NCI-H146 treated with DMSO at 0.1 percent for 48 hours (cell line): ENCODE measurements around the gene CDS2.
A peak's percentile ranks its signal among the peaks of the same experiment; 100 is the strongest.

ENCODE experiments used
- DNase-seq: peaks from one replicate; lab custom pipeline; 2025; ENCODE audit not compliant: unreplicated experiment; lab: John Stamatoyannopoulos, UW

CDS2 gene

DNA sequence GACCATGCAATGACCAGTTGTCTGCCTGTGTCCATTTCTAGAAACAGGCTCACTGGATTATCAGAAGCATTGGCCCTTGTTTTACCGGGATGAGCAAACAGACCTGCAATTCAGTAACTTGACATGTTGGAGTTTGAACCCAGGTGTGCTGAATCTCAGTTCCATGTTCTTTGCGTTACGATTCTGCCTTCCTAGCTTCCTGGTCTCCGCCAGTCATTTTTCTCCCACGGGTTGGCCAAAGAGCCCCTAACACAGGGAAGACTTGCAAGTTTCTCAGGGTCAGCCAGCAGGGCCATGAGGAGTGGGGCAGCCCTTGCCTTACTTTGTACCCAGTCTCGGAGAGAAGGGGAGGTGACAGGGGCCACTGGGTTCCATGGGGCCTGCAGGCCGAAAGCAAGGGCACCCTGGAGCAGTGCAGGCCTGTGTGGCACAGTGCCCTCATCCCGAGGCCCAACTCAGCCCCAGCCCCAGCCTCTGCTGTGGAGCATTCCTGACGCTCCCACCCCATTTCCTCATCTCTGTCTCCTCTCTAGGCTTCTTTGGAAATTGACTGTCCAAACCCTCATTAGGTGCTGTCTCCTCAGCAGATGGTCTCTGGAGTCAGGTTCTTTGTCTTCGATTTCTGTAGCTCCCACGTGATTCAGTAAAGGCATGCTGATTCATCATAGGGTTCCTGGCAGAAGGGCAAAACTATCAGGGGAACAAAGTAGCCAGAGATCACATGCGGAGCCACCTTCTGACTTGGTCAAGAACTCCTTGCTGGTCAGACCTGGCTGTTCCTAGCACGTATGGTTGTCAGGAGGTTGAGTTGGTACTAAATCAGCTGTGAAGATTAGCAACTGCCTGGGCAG, 23.6 kb downstream of the CDS2 start:
- no peak for DNase-seq

DNA sequence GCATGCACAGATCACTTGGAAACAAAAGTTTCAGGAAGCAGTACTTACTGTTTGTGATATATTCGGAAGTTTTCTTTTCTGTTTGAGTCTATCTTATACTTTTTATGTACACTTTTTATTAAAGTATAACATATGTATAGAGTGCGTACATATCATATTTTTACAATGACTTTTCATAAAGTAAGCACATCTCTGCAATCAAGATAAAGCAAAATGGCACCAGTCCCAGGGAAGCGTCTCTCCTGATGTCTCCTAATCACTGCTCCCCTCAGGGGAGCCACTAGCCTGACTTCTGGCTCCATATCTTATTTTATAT, 26.3 kb downstream of the CDS2 start:
- DNase-seq: no peak

DNA sequence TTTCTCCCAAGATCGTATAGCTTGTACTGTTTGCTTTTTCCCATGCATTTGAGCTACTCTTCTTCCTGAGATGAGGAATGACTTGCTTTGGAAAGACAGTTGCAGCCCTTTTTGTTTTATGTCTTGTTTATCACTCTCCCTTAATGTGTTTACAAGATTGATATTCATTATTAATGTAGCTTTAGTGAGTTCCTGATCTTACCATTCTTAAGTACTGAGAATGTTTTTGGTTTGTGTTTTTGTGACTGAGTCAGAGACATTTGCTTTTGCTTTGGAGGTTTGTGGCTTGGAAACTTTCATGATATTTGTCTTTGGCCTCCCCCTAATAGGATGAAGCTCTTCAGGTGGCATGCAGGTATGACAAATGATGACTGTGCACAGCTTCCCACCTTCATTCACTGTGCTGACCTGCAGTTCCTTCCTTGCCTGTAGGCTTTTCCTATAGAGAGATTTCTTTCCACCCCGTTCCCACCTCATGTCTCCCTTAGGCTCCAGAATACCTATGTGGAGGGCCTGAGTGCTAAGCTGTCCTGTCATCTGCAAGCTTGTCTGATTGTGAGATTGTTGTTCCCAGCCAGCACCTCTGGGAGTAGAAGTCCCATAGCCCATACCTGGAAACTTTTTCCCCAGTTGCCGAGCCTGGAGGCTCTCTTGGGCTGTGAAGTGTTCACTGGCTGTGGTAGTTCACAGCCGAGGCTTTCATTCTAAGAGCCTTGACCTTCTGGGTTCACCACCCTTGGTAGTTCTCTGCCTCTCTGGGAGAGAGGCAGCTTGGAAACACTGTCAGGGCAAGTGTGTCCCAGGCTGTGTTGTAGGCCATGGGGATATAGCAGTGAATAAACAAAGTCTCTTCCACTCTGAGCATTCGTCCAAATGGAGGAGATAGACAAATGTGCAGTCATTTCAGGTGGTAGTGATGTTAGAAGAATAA, 27.1 kb downstream of the CDS2 start:
- no peak for DNase-seq

DNA sequence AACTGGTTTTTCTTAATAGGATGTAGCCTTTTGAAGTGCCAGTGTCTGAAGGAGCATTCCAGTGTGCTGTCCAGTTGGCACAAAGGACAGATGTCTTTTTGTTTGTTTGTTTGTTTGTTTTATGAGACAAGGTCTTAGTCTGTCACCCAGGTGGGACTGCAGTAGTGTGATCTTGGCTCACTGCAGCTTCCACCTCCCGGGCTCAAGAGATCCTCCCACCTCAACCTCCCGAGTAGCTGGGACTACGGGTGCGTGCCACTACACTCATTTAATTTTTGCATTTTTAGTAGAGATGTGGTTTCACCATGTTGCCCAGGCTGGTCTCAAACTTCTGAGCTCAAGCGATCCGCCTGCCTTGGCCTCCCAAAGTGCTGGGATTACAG, 27.7 kb downstream of the CDS2 start:
- DNase-seq: no peak

DNA sequence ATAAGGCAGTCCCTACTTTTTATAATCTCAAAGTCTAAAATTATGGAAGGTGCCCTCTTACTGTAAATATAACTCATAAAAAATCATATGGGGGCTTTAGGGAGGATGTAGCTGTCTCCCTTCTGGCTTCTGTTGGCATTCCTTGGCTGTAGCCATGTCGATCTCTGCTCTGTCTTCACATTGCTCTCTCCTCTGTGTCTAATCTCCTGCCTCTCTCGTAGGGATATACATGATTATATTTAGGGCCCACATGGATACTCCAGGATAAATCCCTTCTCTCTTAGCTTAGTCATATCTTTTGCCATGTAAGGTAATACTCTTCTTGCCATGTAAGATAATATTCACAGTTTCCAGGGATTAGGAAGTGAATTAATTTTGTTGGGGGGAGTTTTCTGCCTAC, 28.6 kb downstream of the CDS2 start:
- no peak for DNase-seq

DNA sequence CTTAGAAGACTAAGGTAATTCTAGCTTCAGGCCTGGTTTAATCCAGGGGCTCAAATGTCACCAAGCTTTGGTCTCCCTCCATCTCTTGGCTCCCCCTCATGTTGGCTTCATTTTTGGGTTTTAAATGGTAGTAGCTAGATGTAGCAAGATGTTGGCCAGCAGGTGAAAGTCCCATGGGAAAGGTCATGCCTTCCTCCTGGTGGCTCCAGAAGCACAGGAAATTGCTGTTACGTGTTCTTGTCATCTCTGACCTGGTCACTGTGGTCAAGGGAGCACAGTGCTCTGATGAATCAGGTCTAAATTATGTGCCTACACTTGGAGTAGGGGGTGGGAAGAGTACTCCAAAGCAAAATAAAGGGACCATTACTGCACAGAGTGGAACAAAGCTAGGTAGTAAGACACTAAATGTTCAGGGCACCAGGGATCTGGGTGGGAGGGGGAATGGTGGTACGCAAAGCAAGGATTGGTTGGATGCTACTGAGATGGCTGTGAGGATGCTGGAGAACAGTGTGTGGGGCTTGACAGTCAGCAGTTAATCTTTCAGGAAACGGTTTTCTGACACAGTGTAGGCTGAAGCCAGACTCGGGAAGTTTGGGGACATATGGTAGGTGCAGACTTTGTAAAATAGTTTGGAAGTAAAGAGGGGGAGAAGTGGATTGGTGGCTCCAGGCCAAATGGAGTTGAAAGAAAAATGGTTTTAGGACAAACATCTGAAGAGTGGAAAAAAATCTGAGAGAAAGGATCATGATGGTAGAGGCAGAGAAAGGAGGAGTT, 30.1 kb downstream of the CDS2 start:
- DNase-seq: no peak

DNA sequence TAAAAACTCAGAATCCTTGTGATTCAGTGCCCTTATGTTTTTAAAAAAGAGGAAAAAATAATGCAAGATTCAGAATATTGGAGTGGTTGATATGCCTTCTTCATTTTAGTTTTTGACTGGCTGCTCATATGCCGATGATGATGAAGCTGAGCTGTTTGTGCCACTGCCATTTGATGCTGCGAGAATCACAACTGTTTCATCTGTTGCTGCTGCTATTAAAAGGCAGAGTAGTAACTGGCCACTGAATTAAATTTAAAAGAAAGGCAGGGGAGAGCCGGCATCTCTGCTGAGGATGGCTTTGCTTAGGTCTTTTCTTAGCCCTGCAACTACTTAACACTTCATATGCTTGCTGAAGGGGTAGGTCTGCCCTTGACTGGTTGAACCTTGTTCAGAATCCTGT, 33.1 kb downstream of the CDS2 start:
- DNase-seq: no peak

DNA sequence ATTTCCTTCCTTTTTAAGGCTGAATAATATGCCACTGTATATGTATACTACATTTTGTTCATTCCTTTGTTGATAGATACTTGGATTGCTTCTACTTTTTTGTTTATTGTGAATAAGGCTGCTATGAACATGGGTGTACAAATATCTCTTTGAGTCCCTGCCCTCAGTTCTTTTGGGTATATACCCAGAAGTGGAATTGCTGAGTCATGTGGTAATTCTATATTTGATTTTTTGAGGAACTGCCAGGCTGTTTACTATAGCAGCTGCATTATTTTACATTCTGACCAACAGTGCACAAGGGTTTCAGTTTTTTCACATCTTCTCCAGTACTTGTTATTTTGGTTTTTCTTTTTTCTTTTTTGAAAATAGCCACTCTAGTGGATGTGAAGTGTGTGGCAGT, 34.1 kb downstream of the CDS2 start:
- no peak for DNase-seq

DNA sequence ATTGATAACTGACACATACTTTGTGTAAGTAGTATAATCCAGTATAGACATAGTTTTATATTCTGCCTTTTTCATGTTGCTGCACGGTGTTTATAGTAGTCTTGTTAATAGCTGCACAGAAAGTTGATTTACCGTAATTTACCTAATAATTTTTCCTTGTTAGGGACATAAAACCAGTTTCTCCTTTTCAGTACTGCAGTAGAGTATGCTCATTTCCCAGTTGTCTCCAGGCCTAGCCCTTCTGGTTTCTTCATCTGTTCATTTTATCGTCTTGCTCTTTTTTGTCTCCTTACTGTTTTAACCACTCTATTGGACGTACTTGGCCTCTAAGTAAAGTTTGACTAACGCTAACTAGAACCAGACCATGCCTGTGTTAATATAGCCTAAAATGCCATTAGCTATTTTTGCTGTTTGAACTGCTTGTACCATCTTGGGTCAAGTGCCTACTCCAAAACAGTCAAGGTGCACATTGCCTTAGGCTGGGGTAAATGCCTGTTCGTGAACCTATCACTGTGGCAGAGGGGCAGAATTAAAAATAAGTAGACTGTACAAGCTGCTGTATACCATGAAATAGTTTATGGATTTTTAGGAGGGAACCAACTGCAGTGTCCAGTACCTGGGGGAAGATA, 34.8 kb downstream of the CDS2 start:
- DNase-seq: no peak

DNA sequence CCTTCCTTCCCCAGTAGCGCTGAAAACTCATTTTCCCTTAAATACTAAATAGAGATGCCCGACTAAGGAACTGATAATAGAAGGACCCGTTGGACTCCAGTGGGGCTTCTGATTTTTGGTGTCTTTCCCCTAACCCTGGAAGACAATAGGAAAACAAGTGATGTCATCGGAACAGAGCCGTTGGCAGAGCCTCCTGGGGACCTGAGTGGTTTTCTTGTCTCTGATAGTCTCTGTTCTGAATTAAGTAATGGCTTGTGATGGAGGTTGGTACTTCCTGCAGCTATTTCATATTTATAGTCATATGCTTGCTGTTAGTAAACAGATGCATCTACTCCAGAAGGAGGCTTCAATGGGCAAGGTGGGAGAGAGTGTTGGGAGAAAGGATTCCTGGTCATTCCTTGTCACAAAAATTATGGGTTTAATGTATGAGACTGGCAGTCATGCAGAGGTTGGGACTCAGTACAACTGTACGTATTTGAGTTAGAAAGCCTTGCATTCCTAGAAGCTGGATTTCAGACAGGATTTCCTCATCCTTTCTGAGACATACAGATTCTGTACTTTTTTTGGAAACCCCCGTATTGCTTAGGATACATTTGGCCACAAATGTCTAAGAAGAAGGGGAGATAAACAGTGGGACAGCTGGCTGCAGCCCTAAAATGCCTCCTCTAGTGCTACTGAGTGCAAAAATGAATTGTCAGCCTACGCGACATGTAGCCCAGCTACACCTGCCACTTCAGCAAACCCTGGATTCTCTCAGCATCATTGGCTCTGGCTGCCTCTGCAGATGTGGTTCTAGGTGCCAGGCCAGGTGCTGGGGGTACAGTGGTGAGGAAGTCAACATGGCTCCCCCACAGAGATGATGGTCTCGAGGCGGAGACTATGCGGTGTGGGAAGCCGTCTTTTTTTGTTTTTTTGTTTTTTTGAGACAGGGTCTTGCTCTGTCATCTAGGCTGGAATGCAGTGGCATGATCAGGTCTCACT, 38.1 kb downstream of the CDS2 start:
- no peak for DNase-seq

DNA sequence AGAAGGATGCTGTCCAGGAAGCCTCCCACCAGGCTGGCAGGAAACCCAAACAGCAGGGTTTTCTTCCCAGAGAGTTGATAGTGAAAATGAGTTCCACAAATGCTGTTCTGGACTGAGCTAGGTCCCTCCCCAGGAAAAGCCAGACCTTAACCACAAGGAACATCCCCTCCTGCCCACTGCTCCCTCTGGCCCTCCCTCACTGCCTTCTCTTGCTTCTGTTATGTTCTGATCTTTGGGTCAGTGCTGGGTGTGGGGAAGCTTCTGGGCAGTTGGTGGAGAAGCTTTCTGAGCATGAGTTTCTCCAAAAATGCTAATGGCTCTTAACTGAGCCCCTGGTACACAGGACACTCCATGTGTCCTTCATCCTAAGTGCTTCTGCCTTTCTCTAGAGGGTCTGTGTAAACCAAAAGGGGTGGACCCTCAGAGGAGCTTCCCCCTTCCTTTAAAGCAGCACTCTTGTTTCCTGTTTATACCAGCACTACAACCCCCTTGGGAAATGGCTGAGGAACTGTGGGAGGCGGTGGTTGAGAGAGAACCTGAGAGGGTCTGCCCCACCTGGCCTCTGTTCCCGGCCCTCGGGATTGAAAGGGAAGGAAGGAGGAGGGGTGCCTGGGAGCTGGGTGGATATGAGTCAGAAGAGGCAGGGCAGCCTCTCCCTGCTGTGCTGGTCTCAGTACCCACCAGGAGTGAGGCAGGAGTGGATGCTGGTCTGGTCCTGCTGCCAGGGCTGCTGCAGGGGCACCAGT, 42.0 kb downstream of the CDS2 start:
- no peak for DNase-seq

DNA sequence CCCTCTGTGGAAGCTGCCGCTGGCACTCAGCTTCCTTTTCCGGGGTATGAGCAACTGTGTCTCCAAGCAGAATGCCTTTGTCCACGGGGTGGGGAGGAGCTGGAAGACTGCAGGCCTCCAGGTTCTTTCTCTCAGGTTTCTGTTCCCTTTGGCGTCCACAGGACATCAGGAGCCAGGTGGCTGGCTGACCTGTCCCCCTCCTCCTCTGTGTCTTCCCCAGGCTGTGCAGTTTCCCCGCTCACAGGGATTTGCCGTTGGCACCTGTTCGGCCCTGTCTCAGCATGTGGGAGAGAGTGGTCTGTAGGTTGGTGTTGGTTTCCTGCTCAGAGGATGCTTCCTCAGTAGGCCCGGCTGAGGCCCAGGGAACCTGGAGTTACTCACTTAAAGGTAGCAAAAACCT, 43.5 kb downstream of the CDS2 start:
- DNase-seq: peak; percentile 83

DNA sequence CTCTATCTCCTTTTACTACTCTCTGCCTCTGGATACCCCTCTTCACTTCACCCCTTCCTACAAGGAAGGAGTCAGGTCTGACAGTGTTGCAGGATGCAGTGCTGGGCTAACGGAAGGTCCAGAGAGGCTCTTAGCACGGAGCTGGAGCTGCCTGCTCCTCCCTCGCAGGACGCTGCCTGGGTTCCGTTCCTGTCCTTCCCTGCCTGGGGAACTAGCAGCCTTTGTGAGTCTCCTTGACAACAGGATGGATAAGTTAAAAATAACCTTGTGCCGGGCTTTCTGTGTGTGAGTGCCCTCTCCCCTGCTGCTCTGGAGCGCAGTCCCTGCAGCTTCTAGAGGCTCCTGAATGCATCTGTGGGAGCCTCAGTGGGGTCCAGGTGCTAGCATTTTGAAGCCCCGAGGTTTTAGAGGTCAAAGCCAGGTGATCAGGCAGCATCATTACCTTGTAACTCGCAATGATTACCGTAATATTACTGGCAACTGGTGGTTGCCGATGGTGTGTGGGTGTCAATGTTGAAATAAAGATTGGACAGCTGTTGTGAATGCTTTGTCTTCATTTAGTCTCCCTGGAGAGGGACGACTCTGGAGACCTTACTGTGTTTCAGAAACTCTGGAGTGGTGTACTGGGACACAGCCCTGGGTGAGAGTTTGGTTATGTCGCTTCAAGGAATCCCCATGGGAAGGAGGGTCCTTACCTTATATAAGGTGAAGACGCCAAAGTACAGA, 44.4 kb downstream of the CDS2 start:
- DNase-seq: peak; percentile 89

DNA sequence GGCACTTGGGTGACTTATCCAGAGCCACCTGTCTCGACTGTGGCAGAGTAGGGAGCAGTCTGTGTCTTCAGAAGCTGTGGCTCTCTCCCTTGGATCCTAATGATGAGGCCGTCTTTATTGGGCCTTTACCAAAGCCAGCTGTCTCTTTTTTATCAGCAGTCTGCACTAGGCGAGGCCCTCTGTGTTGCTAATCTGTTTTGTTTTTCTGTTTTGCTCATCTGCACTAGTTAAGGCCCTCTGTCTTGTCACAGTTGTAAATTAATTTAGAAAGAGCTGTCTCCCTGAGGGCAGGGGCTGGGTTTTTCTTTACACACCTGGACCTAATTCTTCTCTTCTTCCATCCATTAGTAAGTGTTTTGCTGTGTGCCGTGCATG, 45.0 kb downstream of the CDS2 start:
- no peak for DNase-seq

DNA sequence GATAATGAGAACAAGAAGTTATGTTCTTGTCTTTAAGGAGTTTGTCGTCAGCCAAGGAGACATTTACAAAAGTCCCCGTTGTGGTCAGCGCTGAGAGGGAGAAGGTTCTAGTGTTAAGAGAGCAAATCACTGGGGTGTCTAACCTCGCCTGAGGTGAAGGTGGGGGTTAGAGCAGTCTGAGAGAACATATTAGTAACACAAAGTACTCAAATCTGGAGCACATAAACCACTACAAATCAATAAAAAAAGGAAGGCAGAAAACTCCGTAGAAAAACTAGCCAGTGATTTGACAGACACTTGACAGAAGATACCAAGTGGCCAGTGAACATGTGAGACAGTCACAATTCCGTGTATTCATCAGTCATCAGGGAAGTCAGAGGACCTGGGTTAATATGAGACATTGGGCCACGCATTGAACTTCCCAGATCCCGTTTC, 45.4 kb downstream of the CDS2 start:
- no peak for DNase-seq

DNA sequence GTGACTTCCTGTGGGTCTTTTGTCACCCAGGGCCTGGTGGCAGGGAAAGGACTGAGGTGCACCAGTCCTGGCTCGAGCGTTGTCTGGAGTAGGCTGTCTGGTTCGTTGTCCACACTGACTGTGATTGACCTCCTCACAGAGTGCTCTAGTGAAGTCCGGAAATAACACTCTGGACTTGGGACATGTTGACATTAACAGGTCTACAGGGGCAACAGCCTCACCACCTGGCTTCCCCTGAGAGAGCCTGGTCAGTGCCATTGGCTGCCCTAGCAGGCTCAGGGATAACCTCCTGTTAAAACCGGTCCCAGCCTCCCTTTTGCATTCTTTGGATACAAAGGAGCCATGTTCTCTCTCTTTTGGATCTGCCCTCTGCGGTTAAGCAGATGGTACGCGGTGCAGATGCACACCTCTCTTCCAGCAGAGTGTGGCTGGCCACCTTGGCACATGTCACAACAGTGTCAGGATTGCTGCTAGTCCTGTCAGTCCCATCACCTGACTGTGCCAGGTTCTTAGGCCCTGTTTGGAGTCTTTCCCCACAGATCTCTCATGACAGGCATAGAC, 46.2 kb downstream of the CDS2 start:
- DNase-seq: no peak

DNA sequence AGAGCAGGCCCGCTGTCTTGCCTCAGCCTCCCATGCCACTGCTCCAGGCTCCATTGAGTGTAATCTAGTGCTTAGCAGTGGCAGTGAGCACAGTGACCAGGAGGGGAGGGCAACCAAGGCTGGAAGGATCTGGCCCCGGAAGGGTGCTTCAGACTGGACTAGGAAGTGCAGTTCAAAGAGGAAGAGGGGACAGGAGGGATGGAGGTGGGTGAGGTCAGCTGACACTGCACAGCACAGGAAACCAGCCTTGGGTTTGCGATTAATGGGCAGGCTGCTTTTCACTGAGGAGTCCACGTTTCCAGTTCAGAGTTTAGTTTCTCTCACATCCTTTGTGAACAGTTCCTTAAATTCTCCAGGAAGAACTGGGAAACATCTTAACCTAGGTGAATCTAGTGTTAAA, 46.9 kb downstream of the CDS2 start:
- DNase-seq: no peak

DNA sequence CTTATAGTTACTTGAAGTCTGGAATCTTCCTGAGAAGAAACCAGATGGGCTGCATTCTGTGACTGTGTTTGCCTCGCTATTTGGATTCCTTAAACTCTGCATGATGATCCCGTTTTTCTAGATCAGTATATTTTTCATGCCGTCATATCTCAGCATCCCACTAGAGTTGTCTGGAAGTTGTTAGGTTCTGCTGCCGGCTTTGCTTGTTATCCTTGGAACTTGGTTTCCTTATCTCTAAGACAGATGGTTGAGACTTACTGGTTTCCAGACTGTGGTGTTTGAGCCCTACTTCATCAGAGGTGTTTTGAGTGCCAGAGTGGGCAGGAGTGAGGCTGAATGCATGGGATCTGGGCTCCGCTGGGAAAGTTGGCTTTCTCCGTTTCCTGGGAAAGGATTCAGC, 50.3 kb downstream of the CDS2 start:
- DNase-seq: no peak
